ENCODE results near the gene DUSP14.
"Not testable (repeated sequence)": the region's sequence is repeated elsewhere in the genome, so short reads cannot be mapped to it uniquely, and the experiment has no call there.

DNA sequence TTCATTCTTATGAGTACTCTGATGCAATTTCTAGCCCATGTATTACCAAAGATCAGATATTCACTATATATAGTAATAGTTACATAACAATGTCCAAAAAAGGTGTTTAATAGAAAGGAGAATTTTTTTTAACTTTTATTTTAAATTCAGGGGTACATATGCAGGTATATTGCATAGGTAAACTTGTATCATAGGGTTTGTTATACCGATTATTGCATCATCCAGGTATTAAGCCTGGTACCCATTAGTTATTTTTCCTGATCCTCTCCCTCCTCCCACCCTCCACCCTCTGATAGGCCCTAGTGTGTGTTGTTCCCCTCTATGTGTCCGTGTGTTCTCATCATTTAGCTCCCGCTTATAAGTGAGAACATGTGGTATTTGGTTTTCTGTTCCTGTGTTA, 31.9 kb upstream of the DUSP14 start:
- TF ChIP-seq POLR2AphosphoS5, POLR2A, SPI1, TAF1, POU2F2 (IDR thresholded peaks at IDR 0.05; ENCODE audit: low read depth, low read length): not testable (repeated sequence)
